A673 (cell line): ENCODE results near the gene PYY. TPM values are rescaled to one million over a fixed set of nuclear protein-coding genes. Genes with fewer than 3 reads are reported as not detected.

ENCODE experiments used
- BruUV-seq: library from RNA; stranded (reverse); fragments of 400-500 nt; replicated peaks from 2 replicates; lab custom pipeline; 2021; lab: Mats Ljungman, UMichigan
- CTCF ChIA-PET: fragments of 300-600 bp; sonication (Branson Sonifier 250); formaldehyde crosslinking; loops from one replicate; lab custom pipeline; 2022; ENCODE audit warnings: antibody characterized with exemption; lab: Charles Lee
- POLR2A ChIA-PET: fragments of 300-600 bp; sonication (Branson Sonifier 250); formaldehyde crosslinking; loops from one replicate; lab custom pipeline; 2022; ENCODE audit warnings: antibody characterized with exemption; ENCODE audit not compliant: low non-redundant PET; lab: Charles Lee
- DNase-seq: peaks from one replicate; pipeline ENCODE4 v3.0.0-alpha.2; 2015; ENCODE audit warnings: low spot score
- H3K27ac ChIP-seq: fragments of 200-600 bp; sonication (generic); 2 replicates; pipeline ENCODE4 v1.5.1; 2016; ENCODE audit warnings: mixed run types, low read depth, mild to moderate bottlenecking, mixed read lengths, antibody characterized with exemption, low read length; ENCODE audit not compliant: poor library complexity, severe bottlenecking
- H3K27me3 ChIP-seq: fragments of 200-600 bp; sonication (generic); replicated peaks from 2 replicates; pipeline ENCODE4 v1.6.1; 2017; ENCODE audit warnings: mixed run types, low read depth, mild to moderate bottlenecking, mixed read lengths, antibody characterized with exemption, low read length; ENCODE audit not compliant: insufficient read depth, poor library complexity
- H3K36me3 ChIP-seq: fragments of 200-600 bp; sonication (generic); 2 replicates; pipeline ENCODE4 v1.6.1; 2016; ENCODE audit warnings: mixed run types, mild to moderate bottlenecking, mixed read lengths, antibody characterized with exemption, low read length; ENCODE audit not compliant: insufficient read depth, poor library complexity, severe bottlenecking
- H3K4me1 ChIP-seq: fragments of 200-600 bp; sonication (generic); 2 replicates; pipeline ENCODE4 v1.6.1; 2017; ENCODE audit warnings: mixed run types, mild to moderate bottlenecking, mixed read lengths, antibody characterized with exemption, low read length; ENCODE audit not compliant: insufficient read depth, poor library complexity, severe bottlenecking
- H3K4me3 ChIP-seq: fragments of 200-600 bp; sonication (generic); 2 replicates; pipeline ENCODE4 v1.5.1; 2016; ENCODE audit warnings: low read depth, mixed run types, mild to moderate bottlenecking, mixed read lengths, low read length; ENCODE audit not compliant: poor library complexity, severe bottlenecking
- H3K9me3 ChIP-seq: fragments of 200-600 bp; sonication (generic); 2 replicates; pipeline ENCODE4 v1.6.1; 2016; ENCODE audit warnings: mixed run types, low read depth, mild to moderate bottlenecking, mixed read lengths, antibody characterized with exemption, low read length; ENCODE audit not compliant: poor library complexity, severe bottlenecking
- EZH2 ChIP-seq: fragments of 200-600 bp; sonication (generic); IDR thresholded peaks from 2 replicates; pipeline ENCODE4 v1.6.1; 2017; ENCODE audit warnings: borderline replicate concordance, low read depth, mild to moderate bottlenecking, mixed read lengths, antibody characterized with exemption, low read length; ENCODE audit not compliant: poor library complexity, severe bottlenecking
- intact Hi-C: fragments of 100-400 bp; cut with micrococcal nuclease; formaldehyde crosslinking; loops from one replicate; pipeline ENCODE4 v1.10.0; 2022; ENCODE audit not compliant: unreplicated experiment
- total RNA-seq: library from RNA; stranded (reverse); gene quantifications from 2 replicates; pipeline ENCODE4 v1.2.3, GENCODE V29; 2021
- TF ChIP-seq, protein P1 (sequence below): fragments of 300-800, 200-600 bp; sonication (generic); conservative IDR thresholded peaks from 2 replicates; pipeline ENCODE4 v1.5.1; 2017; ENCODE audit warnings: low read depth, mild to moderate bottlenecking, antibody characterized with exemption, low read length, moderate library complexity, mixed read lengths

PYY gene
- total RNA-seq, 1 experiment from 2014 or later: not detected

- H3K4me1 ChIP-seq: peaks cover 4% of the 10 kb centered on the region
- H3K36me3 ChIP-seq: no peaks in the 10 kb centered on the region
- no peaks in the 10 kb centered on the region for H3K9me3 ChIP-seq
- no peak for TF ChIP-seq EZH2
- TF ChIP-seq, protein P1, sequence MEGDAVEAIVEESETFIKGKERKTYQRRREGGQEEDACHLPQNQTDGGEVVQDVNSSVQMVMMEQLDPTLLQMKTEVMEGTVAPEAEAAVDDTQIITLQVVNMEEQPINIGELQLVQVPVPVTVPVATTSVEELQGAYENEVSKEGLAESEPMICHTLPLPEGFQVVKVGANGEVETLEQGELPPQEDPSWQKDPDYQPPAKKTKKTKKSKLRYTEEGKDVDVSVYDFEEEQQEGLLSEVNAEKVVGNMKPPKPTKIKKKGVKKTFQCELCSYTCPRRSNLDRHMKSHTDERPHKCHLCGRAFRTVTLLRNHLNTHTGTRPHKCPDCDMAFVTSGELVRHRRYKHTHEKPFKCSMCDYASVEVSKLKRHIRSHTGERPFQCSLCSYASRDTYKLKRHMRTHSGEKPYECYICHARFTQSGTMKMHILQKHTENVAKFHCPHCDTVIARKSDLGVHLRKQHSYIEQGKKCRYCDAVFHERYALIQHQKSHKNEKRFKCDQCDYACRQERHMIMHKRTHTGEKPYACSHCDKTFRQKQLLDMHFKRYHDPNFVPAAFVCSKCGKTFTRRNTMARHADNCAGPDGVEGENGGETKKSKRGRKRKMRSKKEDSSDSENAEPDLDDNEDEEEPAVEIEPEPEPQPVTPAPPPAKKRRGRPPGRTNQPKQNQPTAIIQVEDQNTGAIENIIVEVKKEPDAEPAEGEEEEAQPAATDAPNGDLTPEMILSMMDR: no peak
- peak within 1 kb of the TSS; percentile 55 for H3K4me3 ChIP-seq
- intact Hi-C loops: no loop called here
- H3K27me3 ChIP-seq: no peaks in the 10 kb centered on the region
- no TSS peak for BruUV-seq
- CTCF ChIA-PET: no interaction called here
- H3K27ac ChIP-seq: peak within 1 kb of the TSS; percentile 70
- POLR2A ChIA-PET: no interaction called here
- DNase-seq: peak; percentile 76
Observed at GRCh38 chr17:43907425-43907981, 46.2 kb downstream of the PYY start, which contains the start of gene MPP2. TSS of gene MPP2 (minus strand) at chr17:43907536. CDS start at chr17:43904460, 3,076 bp downstream.

- no peaks in the 10 kb centered on the region for H3K27me3 ChIP-seq
- peaks cover 4% of the 10 kb centered on the region for H3K4me1 ChIP-seq
- H3K36me3 ChIP-seq: no peaks in the 10 kb centered on the region
- TF ChIP-seq, protein P1: no peak
- TF ChIP-seq EZH2: no peak
- no peak for DNase-seq
- intact Hi-C loops: no loop called here
- POLR2A ChIA-PET: no interaction called here
- CTCF ChIA-PET: interaction anchor here (0.6 kb wide), 1 partner anchor 47 kb away, joined by 5 read pairs; no protein-coding TSS in a partner anchor
- no TSS peak for BruUV-seq
- no peaks in the 10 kb centered on the region for H3K9me3 ChIP-seq
- H3K4me3 ChIP-seq: peak overlapping the region; percentile 55
- no peak overlapping the region for H3K27ac ChIP-seq
Observed at GRCh38 chr17:43906951-43907424, 46.8 kb downstream of the PYY start.

GRCh38 chr17:43905985-43906852, 47.5 kb downstream of the PYY start:
- CTCF ChIA-PET: interaction anchor here (0.6 kb wide), 1 partner anchor 46 kb away, joined by 5 read pairs; no protein-coding TSS in a partner anchor
- no peaks in the 10 kb centered on the region for H3K9me3 ChIP-seq
- peaks cover 4% of the 10 kb centered on the region for H3K4me1 ChIP-seq
- peak; percentile 49 for DNase-seq
- POLR2A ChIA-PET: no interaction called here
- BruUV-seq: no TSS peak
- no peak overlapping the region for H3K27ac ChIP-seq
- H3K36me3 ChIP-seq: no peaks in the 10 kb centered on the region
- TF ChIP-seq, protein P1: no peak
- no peak for TF ChIP-seq EZH2
- H3K27me3 ChIP-seq: no peaks in the 10 kb centered on the region
- peak overlapping the region; percentile 55 for H3K4me3 ChIP-seq
- intact Hi-C loops: no loop called here
